ENCODE measurements around the gene KRTAP19-8.

The KRTAP19-8 gene

GRCh38 chr21:31011412-31011811 is 26.9 kb downstream of the KRTAP19-8 start:
- DNase-seq, result peak; percentile 48

GRCh38 chr21:31008355-31008754 is 29.9 kb downstream of the KRTAP19-8 start:
- no peak for DNase-seq

GRCh38 chr21:31005019-31005418 is 33.3 kb downstream of the KRTAP19-8 start:
- DNase-seq, result no peak

GRCh38 chr21:31003471-31003870 is 34.8 kb downstream of the KRTAP19-8 start:
- no peak for DNase-seq

- no peak for DNase-seq
Measured at GRCh38 chr21:30997541-30997940, 40.7 kb downstream of the KRTAP19-8 start.

- DNase-seq, result no peak
Measured at GRCh38 chr21:30996728-30997127, 41.5 kb downstream of the KRTAP19-8 start.

GRCh38 chr21:30994932-30995331 is 43.3 kb downstream of the KRTAP19-8 start:
- DNase-seq, result no peak

GRCh38 chr21:30990514-30991262 is 47.6 kb downstream of the KRTAP19-8 start:
- DNase-seq, result no peak

GRCh38 chr21:30988706-30989105 is 49.6 kb downstream of the KRTAP19-8 start:
- DNase-seq, result no peak
